ENCODE data around the gene PTPN11. TPM values are rescaled to one million over a fixed set of nuclear protein-coding genes. Genes with fewer than 3 reads are reported as not detected.

Gene PTPN11
- total and polyA plus RNA-seq, 4 donors: 33.7 to 73.3 (median 36.4) TPM

DNA sequence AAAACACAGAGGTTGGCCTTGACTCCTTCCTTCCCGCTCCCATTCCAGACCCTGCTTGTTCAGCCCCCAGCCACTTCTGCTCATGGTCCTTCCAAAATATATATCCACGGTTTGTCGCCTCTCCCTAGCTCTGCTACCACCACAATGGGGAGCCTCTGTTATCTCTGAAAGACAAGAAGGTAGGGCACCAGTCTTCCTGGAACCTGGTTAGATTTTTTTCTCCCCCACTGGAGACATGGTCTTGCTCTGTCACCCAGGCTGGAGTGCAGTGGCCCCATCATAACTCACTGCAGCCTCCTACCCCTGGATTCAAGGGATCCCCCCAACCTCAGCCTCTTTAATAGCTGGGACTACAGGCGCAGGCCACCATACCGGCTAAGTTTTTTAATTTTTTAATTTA, 95.7 kb downstream of the PTPN11 start:
- H3K9me3 ChIP-seq (ENCODE audit: control insufficient read depth in 4 of 4, low read length in 3 of 4): no peaks in the 10 kb centered on the region
- H3K36me3 ChIP-seq (ENCODE audit: control insufficient read depth in 4 of 4, insufficient read depth in 3 of 4, low read depth in 1 of 4, low read length in 3 of 4): peaks cover 0 to 4% (median 0%) of the 10 kb centered on the region in 4 donors
- H3K9ac ChIP-seq (ENCODE audit: low read depth in 1 of 2, low read length in 2 of 2): no peak overlapping the region
- no peak overlapping the region for H3K27ac ChIP-seq (ENCODE audit: low read depth in 1 of 2, low read length in 2 of 2)
- 96% methylated on average over 5 of the region's 5 CpGs for WGBS
- no peak overlapping the region for H3K4me3 ChIP-seq (ENCODE audit: low read depth in 1 of 3, low read length in 3 of 3)
- H3K4me1 ChIP-seq (ENCODE audit: control insufficient read depth in 4 of 4, insufficient read depth in 4 of 4, low read length in 3 of 4): no peaks in the 10 kb centered on the region
- DNase-seq (ENCODE audit: low spot score): no peak
- TF ChIP-seq, protein P1, sequence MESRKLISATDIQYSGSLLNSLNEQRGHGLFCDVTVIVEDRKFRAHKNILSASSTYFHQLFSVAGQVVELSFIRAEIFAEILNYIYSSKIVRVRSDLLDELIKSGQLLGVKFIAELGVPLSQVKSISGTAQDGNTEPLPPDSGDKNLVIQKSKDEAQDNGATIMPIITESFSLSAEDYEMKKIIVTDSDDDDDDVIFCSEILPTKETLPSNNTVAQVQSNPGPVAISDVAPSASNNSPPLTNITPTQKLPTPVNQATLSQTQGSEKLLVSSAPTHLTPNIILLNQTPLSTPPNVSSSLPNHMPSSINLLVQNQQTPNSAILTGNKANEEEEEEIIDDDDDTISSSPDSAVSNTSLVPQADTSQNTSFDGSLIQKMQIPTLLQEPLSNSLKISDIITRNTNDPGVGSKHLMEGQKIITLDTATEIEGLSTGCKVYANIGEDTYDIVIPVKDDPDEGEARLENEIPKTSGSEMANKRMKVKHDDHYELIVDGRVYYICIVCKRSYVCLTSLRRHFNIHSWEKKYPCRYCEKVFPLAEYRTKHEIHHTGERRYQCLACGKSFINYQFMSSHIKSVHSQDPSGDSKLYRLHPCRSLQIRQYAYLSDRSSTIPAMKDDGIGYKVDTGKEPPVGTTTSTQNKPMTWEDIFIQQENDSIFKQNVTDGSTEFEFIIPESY (IDR thresholded peaks at IDR 0.05): no peak
- TF ChIP-seq JUND (IDR thresholded peaks at IDR 0.05) (no peak), TAF1 (conservative IDR thresholded peaks at IDR 0.05) (no peak), RXRA (IDR thresholded peaks at IDR 0.05) (no peak), NR2F2 (IDR thresholded peaks at IDR 0.05) (no peak), FOXA2 (IDR thresholded peaks at IDR 0.05) (no peak), EGR1 (IDR thresholded peaks at IDR 0.05; ENCODE audit: low read depth in 2 of 2) (no peak), HNF4G (IDR thresholded peaks at IDR 0.05) (no peak)
- TF ChIP-seq, protein P2, sequence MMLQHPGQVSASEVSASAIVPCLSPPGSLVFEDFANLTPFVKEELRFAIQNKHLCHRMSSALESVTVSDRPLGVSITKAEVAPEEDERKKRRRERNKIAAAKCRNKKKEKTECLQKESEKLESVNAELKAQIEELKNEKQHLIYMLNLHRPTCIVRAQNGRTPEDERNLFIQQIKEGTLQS (IDR thresholded peaks at IDR 0.05): no peak
- TF ChIP-seq, protein P3, sequence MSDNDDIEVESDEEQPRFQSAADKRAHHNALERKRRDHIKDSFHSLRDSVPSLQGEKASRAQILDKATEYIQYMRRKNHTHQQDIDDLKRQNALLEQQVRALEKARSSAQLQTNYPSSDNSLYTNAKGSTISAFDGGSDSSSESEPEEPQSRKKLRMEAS (IDR thresholded peaks at IDR 0.05): no peak
- TF ChIP-seq, protein P4, sequence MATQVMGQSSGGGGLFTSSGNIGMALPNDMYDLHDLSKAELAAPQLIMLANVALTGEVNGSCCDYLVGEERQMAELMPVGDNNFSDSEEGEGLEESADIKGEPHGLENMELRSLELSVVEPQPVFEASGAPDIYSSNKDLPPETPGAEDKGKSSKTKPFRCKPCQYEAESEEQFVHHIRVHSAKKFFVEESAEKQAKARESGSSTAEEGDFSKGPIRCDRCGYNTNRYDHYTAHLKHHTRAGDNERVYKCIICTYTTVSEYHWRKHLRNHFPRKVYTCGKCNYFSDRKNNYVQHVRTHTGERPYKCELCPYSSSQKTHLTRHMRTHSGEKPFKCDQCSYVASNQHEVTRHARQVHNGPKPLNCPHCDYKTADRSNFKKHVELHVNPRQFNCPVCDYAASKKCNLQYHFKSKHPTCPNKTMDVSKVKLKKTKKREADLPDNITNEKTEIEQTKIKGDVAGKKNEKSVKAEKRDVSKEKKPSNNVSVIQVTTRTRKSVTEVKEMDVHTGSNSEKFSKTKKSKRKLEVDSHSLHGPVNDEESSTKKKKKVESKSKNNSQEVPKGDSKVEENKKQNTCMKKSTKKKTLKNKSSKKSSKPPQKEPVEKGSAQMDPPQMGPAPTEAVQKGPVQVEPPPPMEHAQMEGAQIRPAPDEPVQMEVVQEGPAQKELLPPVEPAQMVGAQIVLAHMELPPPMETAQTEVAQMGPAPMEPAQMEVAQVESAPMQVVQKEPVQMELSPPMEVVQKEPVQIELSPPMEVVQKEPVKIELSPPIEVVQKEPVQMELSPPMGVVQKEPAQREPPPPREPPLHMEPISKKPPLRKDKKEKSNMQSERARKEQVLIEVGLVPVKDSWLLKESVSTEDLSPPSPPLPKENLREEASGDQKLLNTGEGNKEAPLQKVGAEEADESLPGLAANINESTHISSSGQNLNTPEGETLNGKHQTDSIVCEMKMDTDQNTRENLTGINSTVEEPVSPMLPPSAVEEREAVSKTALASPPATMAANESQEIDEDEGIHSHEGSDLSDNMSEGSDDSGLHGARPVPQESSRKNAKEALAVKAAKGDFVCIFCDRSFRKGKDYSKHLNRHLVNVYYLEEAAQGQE (IDR thresholded peaks at IDR 0.05): no peak
- H3K27me3 ChIP-seq (ENCODE audit: control insufficient read depth in 4 of 4, insufficient read depth in 4 of 4, low read length in 3 of 4): no peaks in the 10 kb centered on the region

DNA sequence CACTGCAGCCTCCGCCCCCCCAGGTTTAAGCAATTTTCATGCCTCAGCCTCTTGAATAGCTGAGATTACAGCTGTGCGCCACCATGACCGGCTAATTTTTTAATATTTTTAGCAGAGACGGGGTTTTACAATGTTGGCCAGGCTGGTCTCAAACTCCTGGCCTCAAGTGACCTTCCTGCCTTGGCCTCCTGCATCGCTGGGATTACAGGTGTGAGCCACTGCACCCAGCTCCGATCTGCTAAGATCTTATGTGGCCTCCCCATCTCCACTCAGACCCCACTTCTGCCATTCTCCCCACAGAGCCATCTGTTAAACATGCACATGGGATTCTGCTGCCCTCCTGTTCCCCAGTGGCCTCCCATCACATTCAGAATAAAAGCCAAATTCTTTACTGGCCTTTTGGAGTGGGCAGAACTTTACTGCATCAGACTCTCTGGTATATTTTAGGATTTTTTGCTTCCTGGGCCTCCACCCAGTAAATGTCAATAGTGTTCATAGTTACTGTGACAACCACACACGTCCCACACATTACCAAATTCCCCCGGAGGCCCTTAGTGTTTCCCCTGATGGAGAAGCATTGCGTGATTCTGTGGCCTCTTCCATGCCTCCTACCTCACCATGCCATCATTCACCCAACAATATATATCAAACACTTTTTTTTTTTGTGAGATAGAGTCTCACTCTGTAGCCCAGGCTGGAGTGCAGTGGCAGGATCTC, 96.3 kb downstream of the PTPN11 start:
- Histone ChIP-seq H3K9me3 (ENCODE audit: control insufficient read depth in 4 of 4, low read length in 3 of 4) (no peaks in the 10 kb centered on the region), H3K4me3 (ENCODE audit: low read depth in 1 of 3, low read length in 3 of 3) (no peak overlapping the region), H3K36me3 (ENCODE audit: control insufficient read depth in 4 of 4, insufficient read depth in 3 of 4, low read depth in 1 of 4, low read length in 3 of 4) (peaks cover 0 to 4% (median 0%) of the 10 kb centered on the region in 4 donors), H3K4me1 (ENCODE audit: control insufficient read depth in 4 of 4, insufficient read depth in 4 of 4, low read length in 3 of 4) (no peaks in the 10 kb centered on the region), H3K9ac (ENCODE audit: low read depth in 1 of 2, low read length in 2 of 2) (no peak overlapping the region), H3K27me3 (ENCODE audit: control insufficient read depth in 4 of 4, insufficient read depth in 4 of 4, low read length in 3 of 4) (no peaks in the 10 kb centered on the region), H3K27ac (ENCODE audit: low read depth in 1 of 2, low read length in 2 of 2) (no peak overlapping the region)
- DNase-seq (ENCODE audit: low spot score): no peak
- WGBS: 90% methylated on average over 9 of the region's 9 CpGs
- TF ChIP-seq HNF4G (IDR thresholded peaks at IDR 0.05) (no peak), GABPA (IDR thresholded peaks at IDR 0.05 in 1 of 2, conservative IDR thresholded peaks at IDR 0.05 in 1 of 2) (no peak), YY1 (IDR thresholded peaks at IDR 0.05) (no peak), FOXA2 (IDR thresholded peaks at IDR 0.05) (no peak), FOXA1 (IDR thresholded peaks at IDR 0.05) (no peak), JUND (IDR thresholded peaks at IDR 0.05) (no peak), NR2F2 (IDR thresholded peaks at IDR 0.05) (no peak), RAD21 (IDR thresholded peaks at IDR 0.05) (no peak), TAF1 (conservative IDR thresholded peaks at IDR 0.05) (no peak)
- TF ChIP-seq, protein P4 (IDR thresholded peaks at IDR 0.05): no peak
- TF ChIP-seq, protein P1 (IDR thresholded peaks at IDR 0.05): no peak
- TF ChIP-seq, protein P2 (IDR thresholded peaks at IDR 0.05): no peak
- TF ChIP-seq, protein P5, sequence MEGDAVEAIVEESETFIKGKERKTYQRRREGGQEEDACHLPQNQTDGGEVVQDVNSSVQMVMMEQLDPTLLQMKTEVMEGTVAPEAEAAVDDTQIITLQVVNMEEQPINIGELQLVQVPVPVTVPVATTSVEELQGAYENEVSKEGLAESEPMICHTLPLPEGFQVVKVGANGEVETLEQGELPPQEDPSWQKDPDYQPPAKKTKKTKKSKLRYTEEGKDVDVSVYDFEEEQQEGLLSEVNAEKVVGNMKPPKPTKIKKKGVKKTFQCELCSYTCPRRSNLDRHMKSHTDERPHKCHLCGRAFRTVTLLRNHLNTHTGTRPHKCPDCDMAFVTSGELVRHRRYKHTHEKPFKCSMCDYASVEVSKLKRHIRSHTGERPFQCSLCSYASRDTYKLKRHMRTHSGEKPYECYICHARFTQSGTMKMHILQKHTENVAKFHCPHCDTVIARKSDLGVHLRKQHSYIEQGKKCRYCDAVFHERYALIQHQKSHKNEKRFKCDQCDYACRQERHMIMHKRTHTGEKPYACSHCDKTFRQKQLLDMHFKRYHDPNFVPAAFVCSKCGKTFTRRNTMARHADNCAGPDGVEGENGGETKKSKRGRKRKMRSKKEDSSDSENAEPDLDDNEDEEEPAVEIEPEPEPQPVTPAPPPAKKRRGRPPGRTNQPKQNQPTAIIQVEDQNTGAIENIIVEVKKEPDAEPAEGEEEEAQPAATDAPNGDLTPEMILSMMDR (IDR thresholded peaks at IDR 0.05; ENCODE audit: low read depth, low read length, missing input control): no peak

All from liver (tissue), 9 donors.